Heart right ventricle (tissue), 16 donors: ENCODE results near the gene RGS7. TPM values are rescaled to one million over a fixed set of nuclear protein-coding genes. Genes with fewer than 3 reads are reported as not detected.
"Not testable (repeated sequence)": the region's sequence is repeated elsewhere in the genome, so short reads cannot be mapped to it uniquely, and the experiment has no call there.

Experiments used
- ATAC-seq, 8 donors: fragments of 200-7000 bp; cut with Tn5 transposase; one replicate each; pipeline ENCODE4 v1.9.1; 2020; ENCODE audit warnings: mild to moderate bottlenecking in 8 of 8, moderate library complexity in 8 of 8, moderate number of reproducible peaks in 1 of 8
- DNase-seq, 2 donors: peaks; one replicate each; pipeline ENCODE4 v3.0.0-alpha.2; 2020
- H3K27ac ChIP-seq, 10 donors: fragments of 200-600 bp; sonication (generic) in 2 of 10; one replicate each; pipeline versions ENCODE4 v1.5.0 to v1.8.0; 2020 to 2022; ENCODE audit warnings: mild to moderate bottlenecking in 3 of 10
- H3K27me3 ChIP-seq, 7 donors: fragments of 200-600 bp; one replicate each; pipeline ENCODE4 v1.8.0; 2021 to 2022; ENCODE audit warnings: mild to moderate bottlenecking in 2 of 7
- H3K36me3 ChIP-seq, 9 donors: fragments of 200-600 bp; sonication (generic) in 1 of 9; one replicate each; pipeline versions ENCODE4 v1.5.0 to v1.8.0; 2020 to 2022; ENCODE audit warnings: mild to moderate bottlenecking in 2 of 9
- H3K4me1 ChIP-seq, 9 donors: fragments of 200-600 bp; sonication (generic) in 1 of 9; one replicate each; pipeline versions ENCODE4 v1.5.0 to v1.8.0; 2020 to 2022; ENCODE audit warnings: mild to moderate bottlenecking in 4 of 9
- H3K4me3 ChIP-seq, 10 donors: fragments of 200-600 bp; sonication (generic) in 2 of 10; one replicate each; pipeline versions ENCODE4 v1.5.0 to v1.8.0; 2020 to 2022; ENCODE audit warnings: mild to moderate bottlenecking in 7 of 10, moderate library complexity in 2 of 10
- H3K9me3 ChIP-seq, 11 donors: fragments of 200-600 bp in 10 of 11; sonication (generic) in 2 of 11; one replicate each; pipeline versions ENCODE4 v1.5.0 to v1.8.0; 2013 to 2022; ENCODE audit warnings: mild to moderate bottlenecking in 2 of 11, control low read depth in 1 of 11, moderate library complexity in 1 of 11
- CTCF ChIP-seq, 9 donors: fragments of 200-600 bp; sonication (generic) in 2 of 9; IDR thresholded peaks; one replicate each; pipeline versions ENCODE4 v1.5.0 to v1.8.0; 2021 to 2022; ENCODE audit warnings: antibody characterized with exemption in 9 of 9, mild to moderate bottlenecking in 5 of 9, moderate library complexity in 1 of 9
- WGBS, 2 donors: extraction: QIAGEN DNeasy Blood & Tissue Kit; methylation state at CpG; one replicate each; pipeline ENCODE4 v1.1.7; 2013; ENCODE audit warnings: inconsistent platforms in 1 of 2; 5-methylcytosine and 5-hydroxymethylcytosine counted together
- intact Hi-C, 10 donors: fragments of 100-400 bp; cut with DNase I; formaldehyde crosslinking; loops; one replicate each; pipeline versions ENCODE4 v1.11.1 to v1.14.2; 2022
- polyA plus RNA-seq, 2 donors: library from polyadenylated mRNA; stranded (reverse); fragments of 200-250 nt; gene quantifications; one replicate each; pipeline ENCODE4 v1.2.3, GENCODE V29; 2013
- total RNA-seq, 10 donors: library from RNA; stranded (reverse); fragmentation: NEBNext Ultra II Directional in 3 of 10; extraction: Animal tissue kit (Norgen Biotek cat#: 25700) in 3 of 10; gene quantifications; one replicate each; pipeline versions ENCODE4 v1.2.1 to v1.2.4, GENCODE V29; 2021 to 2023
- donor health status: Arrhythmogenic right ventricular cardiomyopathy.
- donor health status: ischemic (EF 13 %, LVEDD 7.1; RV severe dilation, severe dysfunction).
- donor health status: healthy with polysubstance abuse.
- donor health status: DM: no; HTN: yes; CAD: no.
- donor health status: DM: no; HTN: no; CAD: no.
- donor health status: ischemic (EF 25% LVEDD 6.9; RV normal size, moderate dysfunction).
- donor health status: ischemic (EF 25% LVEDD 5.7; RV mildly dilated, moderate dysfunction).
- donor health status: healthy.
- donor health status: DM: yes; HTN: yes; CAD: no.
- donor health status: Ischemic cardiomyopathy.
- donor health status: ischemic (EF 35%, LVEDD 5.7; RV mildly dilated, moderate dysfunction).
- donor health status: nonischemic (EF 11% LVEDD 7.7; RV severe dilation, severe dysfunction).
- donor health status: DM: yes; HTN: yes; CAD: no.
- donor health status: PGD.
- donor health status: ischemic (EF 29% LVEDD 5.4; RV normal size, mild dysfunction).
- donor health status: nonischemic (EF 23%, LVEDD 6.1; RV moderate dilation, normal function).

RGS7 gene
- total and polyA plus RNA-seq, 12 donors: not detected

- Histone ChIP-seq H3K4me3 (no peak overlapping the region), H3K4me1 (no peaks in the 10 kb centered on the region), H3K27me3 (no peaks in the 10 kb centered on the region), H3K9me3 (peaks cover 0 to 10% (median 0%) of the 10 kb centered on the region in 11 donors), H3K27ac (no peak overlapping the region), H3K36me3 (no peaks in the 10 kb centered on the region)
- WGBS, 2 donors: 32 to 40% methylated on average over 3 of the region's 3 CpGs
- intact Hi-C loops: no loop called here
- no peak for TF ChIP-seq CTCF (IDR thresholded peaks at IDR 0.05)
- ATAC-seq: no peak
- no peak for DNase-seq
Observed at GRCh38 chr1:241156231-241156965, 200.6 kb downstream of the RGS7 start.

- Histone ChIP-seq H3K27me3 (no peaks in the 10 kb centered on the region), H3K27ac (no peak overlapping the region), H3K4me3 (no peak overlapping the region), H3K4me1 (no peaks in the 10 kb centered on the region), H3K9me3 (no peaks in the 10 kb centered on the region), H3K36me3 (no peaks in the 10 kb centered on the region)
- no peak for ATAC-seq
- WGBS, 2 donors: 43 to 46% methylated on average over 2 of the region's 2 CpGs
- no peak for DNase-seq
- intact Hi-C loops: no loop called here
- no peak for TF ChIP-seq CTCF (IDR thresholded peaks at IDR 0.05)
Observed at GRCh38 chr1:241145881-241146280, 211.1 kb downstream of the RGS7 start.

GRCh38 chr1:241143765-241144442 is 213.1 kb downstream of the RGS7 start:
- no peaks in the 10 kb centered on the region for H3K36me3 ChIP-seq
- H3K4me1 ChIP-seq: no peaks in the 10 kb centered on the region
- ATAC-seq (no peak), DNase-seq (no peak)
- TF ChIP-seq CTCF (IDR thresholded peaks at IDR 0.05): no peak
- no peaks in the 10 kb centered on the region for H3K9me3 ChIP-seq
- H3K27me3 ChIP-seq: peaks cover 0 to 3% (median 0%) of the 10 kb centered on the region in 7 donors
- WGBS, 2 donors: 91 to 96% methylated on average over 5 of the region's 5 CpGs
- no peak overlapping the region for H3K4me3 ChIP-seq
- intact Hi-C loops: no loop called here
- no peak overlapping the region for H3K27ac ChIP-seq

GRCh38 chr1:241142493-241142892 is 214.5 kb downstream of the RGS7 start:
- DNase-seq (no peak), ATAC-seq (no peak)
- Histone ChIP-seq H3K27me3 (peaks cover 0 to 3% (median 0%) of the 10 kb centered on the region in 7 donors), H3K4me1 (no peaks in the 10 kb centered on the region), H3K9me3 (no peaks in the 10 kb centered on the region), H3K27ac (no peak overlapping the region), H3K4me3 (no peak overlapping the region), H3K36me3 (no peaks in the 10 kb centered on the region)
- TF ChIP-seq CTCF (IDR thresholded peaks at IDR 0.05): no peak
- intact Hi-C loops: no loop called here
- 68 to 76% methylated on average over 4 of the region's 4 CpGs for WGBS, 2 donors

GRCh38 chr1:241141646-241142045 is 215.4 kb downstream of the RGS7 start:
- H3K36me3 ChIP-seq, H3K27ac ChIP-seq, DNase-seq, H3K4me1 ChIP-seq, intact Hi-C loops, H3K27me3 ChIP-seq, H3K4me3 ChIP-seq, H3K9me3 ChIP-seq, ATAC-seq: not testable (repeated sequence)
- 70 to 73% methylated on average over 3 of the region's 3 CpGs for WGBS, 2 donors
